Coronary artery (tissue), 2 donors: ENCODE results near the gene NPPB.
"Not testable (repeated sequence)": the region's sequence is repeated elsewhere in the genome, so short reads cannot be mapped to it uniquely, and the experiment has no call there.

Experiments
- DNase-seq: peaks from one replicate; pipeline ENCODE4 v3.0.0-alpha.2; 2017; ENCODE audit warnings: low spot score
- H3K27ac ChIP-seq, 2 donors: fragments of 200-600 bp; sonication (generic); one replicate each; pipeline ENCODE4 v1.5.1; 2016 to 2019
- H3K4me3 ChIP-seq: fragments of 200-600 bp; sonication (generic); 2 replicates; pipeline ENCODE4 v1.5.1; 2016; ENCODE audit warnings: mild to moderate bottlenecking, moderate library complexity
- TF ChIP-seq, protein P1 (sequence below): fragments of 200-600 bp; sonication (generic); IDR thresholded peaks from one replicate; pipeline ENCODE4 v1.5.1; 2019; ENCODE audit warnings: antibody characterized with exemption

Gene NPPB

DNA sequence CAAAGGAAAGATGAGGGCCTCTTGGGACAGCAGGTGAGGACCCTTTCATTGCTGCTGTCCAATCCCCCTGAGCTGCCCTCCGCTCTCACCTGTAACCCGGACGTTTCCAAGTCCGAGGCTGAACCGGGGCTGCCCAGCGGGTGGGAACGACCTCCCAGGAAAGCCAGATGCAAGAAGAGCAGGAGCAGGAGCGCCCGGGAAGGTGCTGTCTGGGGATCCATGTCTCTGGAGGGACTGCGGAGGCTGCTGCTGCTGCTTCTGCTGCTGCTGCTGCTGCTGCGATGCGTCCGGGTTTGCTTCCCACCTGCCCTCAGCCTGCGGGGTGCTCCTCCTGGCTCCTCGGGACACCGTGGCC is at the start of gene NPPB:
Gene NPPB (minus strand): TSS at position 333 of the 355 bp plus-strand sequence. CDS start 112 bp downstream, at position 221.
- TF ChIP-seq, protein P1, sequence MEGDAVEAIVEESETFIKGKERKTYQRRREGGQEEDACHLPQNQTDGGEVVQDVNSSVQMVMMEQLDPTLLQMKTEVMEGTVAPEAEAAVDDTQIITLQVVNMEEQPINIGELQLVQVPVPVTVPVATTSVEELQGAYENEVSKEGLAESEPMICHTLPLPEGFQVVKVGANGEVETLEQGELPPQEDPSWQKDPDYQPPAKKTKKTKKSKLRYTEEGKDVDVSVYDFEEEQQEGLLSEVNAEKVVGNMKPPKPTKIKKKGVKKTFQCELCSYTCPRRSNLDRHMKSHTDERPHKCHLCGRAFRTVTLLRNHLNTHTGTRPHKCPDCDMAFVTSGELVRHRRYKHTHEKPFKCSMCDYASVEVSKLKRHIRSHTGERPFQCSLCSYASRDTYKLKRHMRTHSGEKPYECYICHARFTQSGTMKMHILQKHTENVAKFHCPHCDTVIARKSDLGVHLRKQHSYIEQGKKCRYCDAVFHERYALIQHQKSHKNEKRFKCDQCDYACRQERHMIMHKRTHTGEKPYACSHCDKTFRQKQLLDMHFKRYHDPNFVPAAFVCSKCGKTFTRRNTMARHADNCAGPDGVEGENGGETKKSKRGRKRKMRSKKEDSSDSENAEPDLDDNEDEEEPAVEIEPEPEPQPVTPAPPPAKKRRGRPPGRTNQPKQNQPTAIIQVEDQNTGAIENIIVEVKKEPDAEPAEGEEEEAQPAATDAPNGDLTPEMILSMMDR: no peak
- no peak within 1 kb of the TSS for H3K4me3 ChIP-seq

DNA sequence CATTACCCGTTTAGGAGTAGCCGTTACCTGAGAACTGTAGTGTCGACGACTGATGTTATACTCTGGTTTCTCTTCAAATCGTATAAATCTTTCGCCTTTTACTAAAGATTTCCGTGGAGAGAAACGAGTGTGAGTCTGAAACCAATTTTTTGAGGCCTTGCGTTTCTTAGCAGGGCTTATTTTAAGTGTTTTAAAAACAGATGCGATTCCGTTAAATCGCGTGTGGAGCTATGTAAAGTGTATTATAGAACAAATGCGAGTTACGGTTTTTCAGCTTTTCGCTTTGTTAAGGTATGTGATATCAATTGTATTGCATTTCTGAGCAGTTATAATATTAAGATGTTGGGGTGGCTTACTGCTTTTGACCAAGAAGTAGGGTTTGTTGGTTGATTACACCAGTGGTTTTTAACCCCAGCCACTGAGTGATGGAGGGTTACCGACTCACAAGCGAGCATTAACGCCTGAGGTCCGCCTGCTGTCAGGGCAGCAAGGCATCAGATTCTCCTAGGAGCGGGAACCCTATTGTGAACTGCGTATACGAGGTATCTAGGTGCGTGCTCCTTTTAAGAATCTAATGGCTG is 49.4 kb upstream of the NPPB start:
- TF ChIP-seq, protein P1: no peak
- peak overlapping the region; percentile 80 for H3K4me3 ChIP-seq
- DNase-seq: peak; percentile 82
- H3K27ac ChIP-seq: peak overlapping the region; percentile 90 to 98

More for the DNA sequence above, at the start of gene NPPB:
- DNase-seq: no peak
- H3K27ac ChIP-seq: no peak within 1 kb of the TSS

DNA sequence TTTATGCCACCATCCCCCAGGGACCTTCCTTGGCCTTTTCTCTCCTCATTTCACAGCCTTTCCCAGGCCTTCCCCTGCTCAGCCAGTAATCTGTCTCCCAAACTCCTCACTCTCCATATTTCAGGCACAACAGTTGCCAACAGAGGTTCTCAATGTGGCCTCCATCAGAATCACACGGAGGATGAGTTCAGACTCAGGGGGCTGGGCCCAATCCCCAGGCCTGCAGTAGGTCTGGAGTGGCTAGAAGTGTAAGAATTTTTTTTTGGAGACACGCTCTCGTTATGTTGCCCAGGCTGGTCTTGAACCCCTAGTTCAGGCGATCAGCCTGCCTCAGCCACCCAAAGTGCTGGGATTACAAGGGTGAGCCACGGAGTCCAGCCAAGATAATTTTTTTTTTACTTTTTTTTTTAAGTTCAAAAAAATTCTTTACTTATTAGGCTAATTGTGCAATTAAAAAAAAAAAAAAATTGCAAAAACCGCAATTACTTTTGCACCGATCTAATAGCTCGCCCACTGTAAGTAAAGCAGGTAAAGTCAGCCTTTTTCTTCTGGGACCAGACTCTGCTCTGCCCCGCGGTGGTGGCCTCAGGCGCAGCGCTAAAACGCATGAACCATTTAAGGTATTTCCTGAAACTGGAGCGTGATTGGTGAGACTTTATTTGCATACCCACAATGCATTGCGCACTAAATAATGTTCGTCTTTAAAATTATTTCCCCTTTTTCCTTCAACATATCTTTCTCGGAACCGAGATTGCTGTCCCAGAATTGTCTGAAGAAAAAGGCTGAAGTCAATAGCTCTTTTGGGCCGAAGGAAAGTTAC is 48.7 kb upstream of the NPPB start:
- peak; percentile 96 for DNase-seq
- H3K27ac ChIP-seq: peak overlapping the region; percentile 90 to 98
- TF ChIP-seq, protein P1: peak; percentile 85
- H3K4me3 ChIP-seq: peak overlapping the region; percentile 80

DNA sequence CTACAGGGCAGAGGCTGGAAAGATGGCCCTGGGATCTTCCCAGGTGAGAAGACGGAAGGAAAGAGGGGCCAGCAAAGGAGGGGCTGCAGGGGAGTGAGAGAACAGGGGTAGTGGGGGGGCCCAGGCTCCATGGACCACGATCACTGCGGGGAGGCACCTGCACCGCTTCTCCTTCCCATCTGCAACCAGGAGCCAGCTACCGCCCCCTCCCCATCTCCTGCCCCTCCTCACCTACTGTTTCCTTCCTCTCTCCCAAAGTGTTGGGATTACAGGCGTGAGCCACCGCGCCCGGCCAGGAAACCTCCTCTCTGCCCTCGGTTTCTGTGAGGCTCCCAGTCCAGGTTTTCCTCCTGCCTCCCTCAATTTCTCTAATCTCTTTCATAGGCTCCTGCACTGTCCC is 48.1 kb upstream of the NPPB start:
- Histone ChIP-seq H3K27ac (no peak overlapping the region), H3K4me3 (no peak overlapping the region)
- TF ChIP-seq, protein P1: no peak
- no peak for DNase-seq

DNA sequence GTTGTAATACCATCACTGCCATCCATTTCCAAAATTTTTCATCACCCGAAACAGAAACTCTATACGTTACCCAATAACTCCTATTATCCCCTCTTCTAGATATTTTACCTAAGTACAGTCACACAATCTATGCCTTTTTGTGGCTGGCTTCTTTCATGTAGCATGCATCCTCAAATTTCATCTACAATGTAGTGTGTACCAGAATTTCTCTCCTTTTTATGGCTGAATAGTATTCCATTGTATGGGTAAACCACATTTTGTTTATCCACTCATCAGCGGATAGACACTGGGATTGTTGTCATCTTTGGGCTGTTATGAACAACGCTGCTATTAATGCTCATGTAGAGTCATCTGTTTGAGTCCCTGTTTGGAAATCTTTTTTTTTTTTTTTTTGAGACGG is 46.2 kb upstream of the NPPB start:
- H3K4me3 ChIP-seq: no peak overlapping the region
- TF ChIP-seq, protein P1: no peak
- H3K27ac ChIP-seq: no peak overlapping the region
- no peak for DNase-seq

DNA sequence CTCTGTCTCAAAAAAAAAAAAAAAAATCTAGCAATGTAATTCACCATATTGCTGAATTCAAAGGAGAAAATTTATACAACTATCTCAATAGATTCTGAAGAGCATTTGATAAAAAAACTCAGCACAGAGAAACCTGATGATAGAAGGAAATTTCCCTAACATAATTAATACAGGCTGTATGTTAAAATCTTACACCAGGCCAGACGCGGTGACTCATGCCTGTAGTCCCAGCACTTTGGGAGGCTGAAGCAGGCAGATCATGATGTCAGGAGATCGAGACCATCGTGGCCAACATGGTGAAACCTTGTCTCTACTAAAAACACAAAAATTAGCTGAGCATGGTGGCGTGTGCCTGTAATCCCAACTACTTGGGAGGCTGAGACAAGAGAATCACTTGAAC is 45.4 kb upstream of the NPPB start:
- not testable (repeated sequence) for H3K27ac ChIP-seq, H3K4me3 ChIP-seq, DNase-seq

DNA sequence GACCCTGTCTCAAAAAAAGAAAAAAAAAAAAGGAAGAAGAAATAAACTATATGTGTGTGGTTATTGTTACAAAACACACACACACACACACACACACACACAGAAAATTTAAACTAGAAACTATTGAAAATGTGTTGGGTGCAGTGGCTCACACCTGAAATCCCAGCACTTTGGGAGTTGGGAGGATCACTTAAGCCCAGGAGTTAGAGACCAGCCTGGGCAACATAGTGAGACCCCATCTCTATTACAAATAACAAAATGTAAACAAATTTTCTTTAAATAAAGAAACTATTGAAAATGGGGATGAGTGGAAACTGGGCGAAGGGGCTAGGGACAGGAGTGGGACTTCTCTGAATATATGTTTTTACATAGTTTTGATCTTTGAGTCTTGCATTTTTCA is 44.5 kb upstream of the NPPB start:
- TF ChIP-seq, protein P1: no peak
- no peak overlapping the region for H3K4me3 ChIP-seq
- H3K27ac ChIP-seq: no peak overlapping the region
- no peak for DNase-seq

DNA sequence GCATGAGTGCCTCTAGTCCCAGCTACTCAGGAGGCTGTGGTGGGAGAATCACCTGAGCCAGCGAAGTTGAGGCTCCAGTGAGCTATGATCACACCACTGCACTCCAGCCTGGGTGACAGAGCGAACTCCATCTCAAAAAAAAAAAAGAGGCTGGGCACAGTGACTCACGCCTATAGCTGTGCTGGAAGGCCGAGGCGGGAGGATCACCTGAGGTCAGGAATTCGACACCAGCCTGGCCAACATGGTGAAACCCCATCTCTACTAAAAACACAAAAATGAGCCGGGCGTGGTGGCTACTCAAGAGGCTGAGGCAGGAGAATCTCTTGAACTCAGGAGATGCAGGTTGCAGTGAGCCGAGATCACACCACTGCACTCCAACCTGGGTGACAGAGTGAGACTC is 42.7 kb upstream of the NPPB start:
- DNase-seq, H3K4me3 ChIP-seq, H3K27ac ChIP-seq: not testable (repeated sequence)
